Neural cell (in vitro differentiated cells): ENCODE data around the gene SKA2.

Experiments used
- EP300 ChIP-seq: fragments of 450-650 bp; conservative IDR thresholded peaks from 2 replicates; pipeline ENCODE4 v1.6.1; 2014; ENCODE audit warnings: antibody characterized with exemption, mild to moderate bottlenecking, moderate library complexity; ENCODE audit not compliant: poor library complexity, severe bottlenecking
- EZH2 ChIP-seq: fragments of 200-600, 300-800 bp; shearing (Covaris generic), sonication (generic); IDR thresholded peaks from 2 replicates; pipeline ENCODE4 v1.6.1; 2014; ENCODE audit warnings: antibody characterized with exemption, low read length, borderline replicate concordance, mild to moderate bottlenecking; ENCODE audit not compliant: insufficient read depth, poor library complexity, severe bottlenecking
- POLR2AphosphoS5 ChIP-seq: IDR thresholded peaks from 2 replicates; pipeline ENCODE4 v1.6.1; 2012
- RAD21 ChIP-seq: fragments of 450-650 bp; conservative IDR thresholded peaks from 2 replicates; pipeline ENCODE4 v1.6.1; 2014; ENCODE audit warnings: antibody characterized with exemption, mild to moderate bottlenecking, moderate library complexity
- SMC3 ChIP-seq: fragments of 450-650 bp; conservative IDR thresholded peaks from 2 replicates; pipeline ENCODE4 v1.6.1; 2014; ENCODE audit warnings: antibody characterized with exemption, mild to moderate bottlenecking, moderate library complexity; ENCODE audit not compliant: poor library complexity
- TF ChIP-seq, protein P1 (sequence below): IDR thresholded peaks from 2 replicates; pipeline ENCODE4 v1.6.1; 2012; ENCODE audit warnings: borderline replicate concordance
- TF ChIP-seq, protein P2 (sequence below): fragments of 450-650 bp; IDR thresholded peaks from 2 replicates; pipeline ENCODE4 v1.5.1; 2014; ENCODE audit warnings: antibody characterized with exemption, mild to moderate bottlenecking, moderate library complexity; ENCODE audit not compliant: poor library complexity, severe bottlenecking

DNA sequence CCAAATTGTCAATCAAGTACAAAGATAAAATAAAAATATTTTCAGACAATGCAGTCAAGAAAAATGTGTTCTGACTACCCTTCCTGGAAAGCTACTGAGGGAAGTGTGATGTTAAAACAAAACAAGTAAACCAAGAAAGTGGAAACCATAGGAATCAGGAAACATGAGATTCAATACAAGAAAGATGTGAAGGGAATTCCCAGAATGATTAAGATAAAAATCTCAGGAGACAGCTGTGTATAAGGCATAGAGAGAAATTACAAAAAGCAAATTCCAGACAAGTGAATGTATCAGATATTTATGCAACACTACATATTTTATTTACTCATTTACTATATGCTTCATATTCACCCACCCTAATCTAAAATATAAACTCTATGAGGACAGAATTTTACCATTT is 80.5 kb downstream of the SKA2 start:
- TF ChIP-seq, protein P1, sequence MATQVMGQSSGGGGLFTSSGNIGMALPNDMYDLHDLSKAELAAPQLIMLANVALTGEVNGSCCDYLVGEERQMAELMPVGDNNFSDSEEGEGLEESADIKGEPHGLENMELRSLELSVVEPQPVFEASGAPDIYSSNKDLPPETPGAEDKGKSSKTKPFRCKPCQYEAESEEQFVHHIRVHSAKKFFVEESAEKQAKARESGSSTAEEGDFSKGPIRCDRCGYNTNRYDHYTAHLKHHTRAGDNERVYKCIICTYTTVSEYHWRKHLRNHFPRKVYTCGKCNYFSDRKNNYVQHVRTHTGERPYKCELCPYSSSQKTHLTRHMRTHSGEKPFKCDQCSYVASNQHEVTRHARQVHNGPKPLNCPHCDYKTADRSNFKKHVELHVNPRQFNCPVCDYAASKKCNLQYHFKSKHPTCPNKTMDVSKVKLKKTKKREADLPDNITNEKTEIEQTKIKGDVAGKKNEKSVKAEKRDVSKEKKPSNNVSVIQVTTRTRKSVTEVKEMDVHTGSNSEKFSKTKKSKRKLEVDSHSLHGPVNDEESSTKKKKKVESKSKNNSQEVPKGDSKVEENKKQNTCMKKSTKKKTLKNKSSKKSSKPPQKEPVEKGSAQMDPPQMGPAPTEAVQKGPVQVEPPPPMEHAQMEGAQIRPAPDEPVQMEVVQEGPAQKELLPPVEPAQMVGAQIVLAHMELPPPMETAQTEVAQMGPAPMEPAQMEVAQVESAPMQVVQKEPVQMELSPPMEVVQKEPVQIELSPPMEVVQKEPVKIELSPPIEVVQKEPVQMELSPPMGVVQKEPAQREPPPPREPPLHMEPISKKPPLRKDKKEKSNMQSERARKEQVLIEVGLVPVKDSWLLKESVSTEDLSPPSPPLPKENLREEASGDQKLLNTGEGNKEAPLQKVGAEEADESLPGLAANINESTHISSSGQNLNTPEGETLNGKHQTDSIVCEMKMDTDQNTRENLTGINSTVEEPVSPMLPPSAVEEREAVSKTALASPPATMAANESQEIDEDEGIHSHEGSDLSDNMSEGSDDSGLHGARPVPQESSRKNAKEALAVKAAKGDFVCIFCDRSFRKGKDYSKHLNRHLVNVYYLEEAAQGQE, result no peak
- TF ChIP-seq EP300 (no peak), POLR2AphosphoS5 (no peak), EZH2 (no peak), SMC3 (no peak), RAD21 (no peak)
- TF ChIP-seq, protein P2, sequence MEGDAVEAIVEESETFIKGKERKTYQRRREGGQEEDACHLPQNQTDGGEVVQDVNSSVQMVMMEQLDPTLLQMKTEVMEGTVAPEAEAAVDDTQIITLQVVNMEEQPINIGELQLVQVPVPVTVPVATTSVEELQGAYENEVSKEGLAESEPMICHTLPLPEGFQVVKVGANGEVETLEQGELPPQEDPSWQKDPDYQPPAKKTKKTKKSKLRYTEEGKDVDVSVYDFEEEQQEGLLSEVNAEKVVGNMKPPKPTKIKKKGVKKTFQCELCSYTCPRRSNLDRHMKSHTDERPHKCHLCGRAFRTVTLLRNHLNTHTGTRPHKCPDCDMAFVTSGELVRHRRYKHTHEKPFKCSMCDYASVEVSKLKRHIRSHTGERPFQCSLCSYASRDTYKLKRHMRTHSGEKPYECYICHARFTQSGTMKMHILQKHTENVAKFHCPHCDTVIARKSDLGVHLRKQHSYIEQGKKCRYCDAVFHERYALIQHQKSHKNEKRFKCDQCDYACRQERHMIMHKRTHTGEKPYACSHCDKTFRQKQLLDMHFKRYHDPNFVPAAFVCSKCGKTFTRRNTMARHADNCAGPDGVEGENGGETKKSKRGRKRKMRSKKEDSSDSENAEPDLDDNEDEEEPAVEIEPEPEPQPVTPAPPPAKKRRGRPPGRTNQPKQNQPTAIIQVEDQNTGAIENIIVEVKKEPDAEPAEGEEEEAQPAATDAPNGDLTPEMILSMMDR, result no peak
